Astrocyte (in vitro differentiated cells and primary cell): ENCODE results near the gene ARHGAP24. TPM values are rescaled to one million over a fixed set of nuclear protein-coding genes. Genes with fewer than 3 reads are reported as not detected.

Source experiments
- DNase-seq: peaks from one replicate; pipeline ENCODE4 v3.0.0-alpha.2; 2010; ENCODE audit warnings: low read depth
- FAIRE-seq: peaks from 2 replicates; lab custom pipeline; 2011; peaks lifted over from hg19 to GRCh38; lab: Jason Lieb, UNC
- H2AFZ ChIP-seq: 2 replicates; pipeline ENCODE4 v1.6.0; 2012; ENCODE audit warnings: low read depth, low read length, inconsistent platforms
- H3K27ac ChIP-seq: 2 replicates; pipeline ENCODE4 v1.5.1; 2011; ENCODE audit warnings: low read depth, low read length, inconsistent platforms
- H3K27me3 ChIP-seq: 2 replicates; pipeline ENCODE4 v1.6.0; 2011; ENCODE audit warnings: low read length, inconsistent platforms; ENCODE audit not compliant: insufficient read depth
- H3K36me3 ChIP-seq: 2 replicates; pipeline ENCODE4 v1.5.1; 2011; ENCODE audit warnings: low read length, inconsistent platforms; ENCODE audit not compliant: insufficient read depth
- H3K4me1 ChIP-seq: 2 replicates; pipeline ENCODE4 v1.5.1; 2011; ENCODE audit warnings: low read length, inconsistent platforms; ENCODE audit not compliant: insufficient read depth
- H3K4me2 ChIP-seq: 2 replicates; pipeline ENCODE4 v1.6.0; 2012; ENCODE audit warnings: low read length, inconsistent platforms
- H3K4me3 ChIP-seq: 2 replicates; pipeline ENCODE4 v1.5.1; 2011; ENCODE audit warnings: low read depth, mild to moderate bottlenecking, low read length, inconsistent platforms; ENCODE audit not compliant: insufficient read depth
- H3K79me2 ChIP-seq: 2 replicates; pipeline ENCODE4 v1.6.0; 2012; ENCODE audit warnings: mild to moderate bottlenecking, low read length, inconsistent platforms; ENCODE audit not compliant: insufficient read depth
- H3K9ac ChIP-seq: 2 replicates; pipeline ENCODE4 v1.6.0; 2012; ENCODE audit warnings: mild to moderate bottlenecking, low read length, inconsistent platforms
- H3K9me3 ChIP-seq: 2 replicates; pipeline ENCODE4 v1.5.1; 2012; ENCODE audit warnings: low read depth, mild to moderate bottlenecking, low read length, inconsistent platforms; ENCODE audit not compliant: insufficient read depth
- H4K20me1 ChIP-seq: 2 replicates; pipeline ENCODE4 v1.6.0; 2012; ENCODE audit warnings: low read length, inconsistent platforms; ENCODE audit not compliant: insufficient read depth
- H3K27ac Mint-ChIP-seq: one replicate; pipeline ENCODE4 v1.8.0; 2021; ENCODE audit warnings: mild to moderate bottlenecking, mixed read lengths; ENCODE audit not compliant: unreplicated experiment
- H3K27me3 Mint-ChIP-seq: one replicate; pipeline ENCODE4 v1.8.0; 2021; ENCODE audit warnings: low read depth, mixed read lengths; ENCODE audit not compliant: unreplicated experiment
- H3K36me3 Mint-ChIP-seq: one replicate; pipeline ENCODE4 v1.8.0; 2021; ENCODE audit warnings: low read depth, mixed read lengths; ENCODE audit not compliant: unreplicated experiment
- H3K4me1 Mint-ChIP-seq: one replicate; pipeline ENCODE4 v1.8.0; 2021; ENCODE audit warnings: low read depth, mixed read lengths; ENCODE audit not compliant: unreplicated experiment
- H3K4me3 Mint-ChIP-seq: one replicate; pipeline ENCODE4 v1.8.0; 2021; ENCODE audit warnings: mild to moderate bottlenecking, moderate library complexity, mixed read lengths; ENCODE audit not compliant: unreplicated experiment
- H3K9me3 Mint-ChIP-seq: one replicate; pipeline ENCODE4 v1.8.0; 2021; ENCODE audit warnings: mild to moderate bottlenecking, mixed read lengths; ENCODE audit not compliant: unreplicated experiment
- CTCF ChIP-seq: IDR thresholded peaks from 2 replicates; pipeline ENCODE4 v1.5.1; 2011; ENCODE audit warnings: low read depth, mild to moderate bottlenecking, inconsistent platforms, low read length, moderate library complexity; ENCODE audit not compliant: insufficient read depth
- EZH2 ChIP-seq: IDR thresholded peaks from 2 replicates; pipeline ENCODE4 v1.6.1; 2012; ENCODE audit warnings: mild to moderate bottlenecking, low read length, inconsistent platforms; ENCODE audit not compliant: insufficient read depth
- total RNA-seq: library from RNA; stranded (reverse); gene quantifications from 2 replicates; pipeline ENCODE4 v1.2.1, GENCODE V29; 2021

Gene ARHGAP24
- total RNA-seq, 1 donor from 2014 or later: 2.1 TPM

- Histone ChIP-seq H3K27me3 (no peaks in the 10 kb centered on the region), H3K4me3 (no peak overlapping the region), H3K9me3 (no peaks in the 10 kb centered on the region), H3K27ac (no peak overlapping the region), H4K20me1 (no peaks in the 10 kb centered on the region), H3K79me2 (no peaks in the 10 kb centered on the region), H3K4me1 (peaks cover 4% of the 10 kb centered on the region), H2AFZ (no peak overlapping the region), H3K9ac (no peak overlapping the region), H3K36me3 (no peaks in the 10 kb centered on the region), H3K4me2 (no peak overlapping the region)
- Mint-ChIP-seq H3K9me3 (no peaks in the 10 kb centered on the region), H3K4me1 (no peaks in the 10 kb centered on the region), H3K27ac (no peak overlapping the region), H3K4me3 (no peak overlapping the region), H3K27me3 (no peaks in the 10 kb centered on the region), H3K36me3 (no peaks in the 10 kb centered on the region)
- DNase-seq (no peak), FAIRE-seq (no peak)
- TF ChIP-seq CTCF: no peak
- no peak for TF ChIP-seq EZH2
Measured at GRCh38 chr4:85774000-85774399, 299.1 kb downstream of the ARHGAP24 start.

GRCh38 chr4:85774489-85774888, 299.5 kb downstream of the ARHGAP24 start:
- Histone ChIP-seq H3K36me3 (no peaks in the 10 kb centered on the region), H3K9me3 (no peaks in the 10 kb centered on the region), H3K27me3 (no peaks in the 10 kb centered on the region), H3K4me2 (no peak overlapping the region), H4K20me1 (no peaks in the 10 kb centered on the region), H3K79me2 (peaks cover under 1% of the 10 kb centered on the region), H2AFZ (no peak overlapping the region), H3K4me3 (no peak overlapping the region), H3K9ac (no peak overlapping the region), H3K4me1 (peaks cover 4% of the 10 kb centered on the region), H3K27ac (no peak overlapping the region)
- DNase-seq: no peak
- no peaks in the 10 kb centered on the region for H3K27me3 Mint-ChIP-seq
- H3K9me3 Mint-ChIP-seq: no peaks in the 10 kb centered on the region
- no peak overlapping the region for H3K4me3 Mint-ChIP-seq
- TF ChIP-seq CTCF (no peak), EZH2 (no peak)
- no peaks in the 10 kb centered on the region for H3K36me3 Mint-ChIP-seq
- FAIRE-seq: no peak
- H3K27ac Mint-ChIP-seq: no peak overlapping the region
- no peaks in the 10 kb centered on the region for H3K4me1 Mint-ChIP-seq

DNA sequence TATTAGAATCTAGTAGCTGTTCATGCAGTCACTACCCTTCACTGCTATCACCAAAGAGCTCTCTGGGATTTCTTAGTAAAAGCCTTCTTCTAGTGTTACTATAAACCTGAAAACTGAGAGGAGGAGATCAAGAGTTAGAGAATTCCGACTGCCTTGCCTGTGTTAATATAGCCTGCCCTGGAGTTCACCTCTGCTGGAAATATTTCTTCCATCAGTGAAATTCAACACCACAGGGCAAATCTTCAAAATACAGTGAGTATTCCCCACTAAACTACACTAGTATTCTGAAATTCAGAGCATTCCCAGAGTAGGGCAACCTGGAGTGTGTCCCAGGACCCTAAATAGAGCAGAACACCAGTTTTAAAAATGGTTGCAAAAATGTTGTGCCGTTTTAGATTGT, 301.1 kb downstream of the ARHGAP24 start:
- no peak overlapping the region for H3K27ac Mint-ChIP-seq
- no peaks in the 10 kb centered on the region for H3K4me1 Mint-ChIP-seq
- Histone ChIP-seq H3K9me3 (no peaks in the 10 kb centered on the region), H3K9ac (no peak overlapping the region), H2AFZ (peak overlapping the region; percentile 27), H3K27me3 (no peaks in the 10 kb centered on the region), H3K4me2 (peak overlapping the region; percentile 23), H4K20me1 (no peaks in the 10 kb centered on the region), H3K79me2 (peaks cover 11% of the 10 kb centered on the region), H3K27ac (peak overlapping the region; percentile 15), H3K36me3 (no peaks in the 10 kb centered on the region), H3K4me1 (peaks cover 4% of the 10 kb centered on the region), H3K4me3 (no peak overlapping the region)
- no peaks in the 10 kb centered on the region for H3K9me3 Mint-ChIP-seq
- TF ChIP-seq CTCF (no peak), EZH2 (no peak)
- H3K27me3 Mint-ChIP-seq: no peaks in the 10 kb centered on the region
- FAIRE-seq: no peak
- DNase-seq: peak; percentile 27
- H3K36me3 Mint-ChIP-seq: no peaks in the 10 kb centered on the region
- H3K4me3 Mint-ChIP-seq: no peak overlapping the region
